ENCODE data around the gene ADCK1.
"Not testable (repeated sequence)": the region's sequence is repeated elsewhere in the genome, so short reads cannot be mapped to it uniquely, and the experiment has no call there.

ADCK1 gene

GRCh38 chr14:77903221-77903620 lies 103.3 kb downstream of the ADCK1 start:
- DNase-seq (ENCODE audit: low read depth) = peak; percentile 38

- no peak for DNase-seq (ENCODE audit: low read depth)
Observed at GRCh38 chr14:77903937-77904617, 104.2 kb downstream of the ADCK1 start.

- DNase-seq (ENCODE audit: low read depth) = no peak
Observed at GRCh38 chr14:77906446-77906845, 106.5 kb downstream of the ADCK1 start.

GRCh38 chr14:77908847-77909246 lies 108.9 kb downstream of the ADCK1 start:
- no peak for DNase-seq (ENCODE audit: low read depth)

GRCh38 chr14:77909911-77910310 lies 110.0 kb downstream of the ADCK1 start:
- no peak for DNase-seq (ENCODE audit: low read depth)

- no peak for DNase-seq (ENCODE audit: low read depth)
Observed at GRCh38 chr14:77910506-77910905, 110.6 kb downstream of the ADCK1 start.

GRCh38 chr14:77911356-77911755 lies 111.4 kb downstream of the ADCK1 start:
- no peak for DNase-seq (ENCODE audit: low read depth)

- DNase-seq (ENCODE audit: low read depth) = no peak
Observed at GRCh38 chr14:77912754-77913556, 113.0 kb downstream of the ADCK1 start.

GRCh38 chr14:77914073-77914721 lies 114.3 kb downstream of the ADCK1 start:
- no peak for DNase-seq (ENCODE audit: low read depth)

- not testable (repeated sequence) for DNase-seq (ENCODE audit: low read depth)
Observed at GRCh38 chr14:77915390-77915789, 115.5 kb downstream of the ADCK1 start.

GRCh38 chr14:77917491-77918201 lies 117.7 kb downstream of the ADCK1 start:
- DNase-seq (ENCODE audit: low read depth) = no peak

- no peak for DNase-seq (ENCODE audit: low read depth)
Observed at GRCh38 chr14:77918448-77918847, 118.5 kb downstream of the ADCK1 start.

- no peak for DNase-seq (ENCODE audit: low read depth)
Observed at GRCh38 chr14:77920312-77920711, 120.4 kb downstream of the ADCK1 start.

- no peak for DNase-seq (ENCODE audit: low read depth)
Observed at GRCh38 chr14:77921818-77922217, 121.9 kb downstream of the ADCK1 start.

GRCh38 chr14:77923131-77923936 lies 123.4 kb downstream of the ADCK1 start:
- DNase-seq (ENCODE audit: low read depth) = no peak

GRCh38 chr14:77924141-77924948 lies 124.4 kb downstream of the ADCK1 start:
- no peak for DNase-seq (ENCODE audit: low read depth)

- no peak for DNase-seq (ENCODE audit: low read depth)
Observed at GRCh38 chr14:77926942-77927341, 127.0 kb downstream of the ADCK1 start.

- no peak for DNase-seq (ENCODE audit: low read depth)
Observed at GRCh38 chr14:77931441-77931840, 131.5 kb downstream of the ADCK1 start.

GRCh38 chr14:77936138-77936639 lies 136.3 kb downstream of the ADCK1 start:
- no peak for DNase-seq (ENCODE audit: low read depth)

GRCh38 chr14:77947372-77947771 lies 147.5 kb downstream of the ADCK1 start:
- DNase-seq (ENCODE audit: low read depth) = no peak

Data from GM04504 (cell line).